Fibroblast of lung (primary cell): ENCODE data around the gene SHROOM3. TPM values are rescaled to one million over a fixed set of nuclear protein-coding genes. Genes with fewer than 3 reads are reported as not detected.

Source experiments
- DNase-seq, 2 donors: peaks; one replicate each; pipeline versions ENCODE4 v3.0.0 to v3.0.0-alpha.2; 2010; ENCODE audit warnings: low read depth in 2 of 2
- H2AFZ ChIP-seq: 2 replicates; pipeline ENCODE4 v1.5.1; 2012; ENCODE audit warnings: low read length, control low read depth, inconsistent platforms
- H3K27ac ChIP-seq: 2 replicates; pipeline ENCODE4 v1.5.1; 2011; ENCODE audit warnings: low read length, control low read depth; ENCODE audit not compliant: insufficient read depth
- H3K27me3 ChIP-seq: 2 replicates; pipeline ENCODE4 v1.5.1; 2011; ENCODE audit warnings: mild to moderate bottlenecking, low read length; ENCODE audit not compliant: control insufficient read depth, insufficient read depth
- H3K36me3 ChIP-seq: 2 replicates; pipeline ENCODE4 v1.5.1; 2011; ENCODE audit warnings: low read length; ENCODE audit not compliant: control insufficient read depth, insufficient read depth
- H3K4me1 ChIP-seq: 2 replicates; pipeline ENCODE4 v1.5.1; 2011; ENCODE audit warnings: low read length; ENCODE audit not compliant: control insufficient read depth, insufficient read depth; ENCODE audit errors: extremely low read depth
- H3K4me2 ChIP-seq: 2 replicates; pipeline ENCODE4 v1.5.1; 2011; ENCODE audit warnings: low read length, control low read depth; ENCODE audit not compliant: insufficient read depth; ENCODE audit errors: extremely low read depth
- H3K4me3 ChIP-seq, 4 experiments: fragments of 200-600 bp in 1 of 4; sonication (generic) in 1 of 4; replicated peaks in 1 of 4; 2 replicates each; pipeline ENCODE4 v1.5.1; 2011 to 2016; ENCODE audit warnings: low read length in 4 of 4, low read depth in 3 of 4, mild to moderate bottlenecking in 3 of 4, control low read depth in 2 of 4, inconsistent platforms in 1 of 4, mixed read lengths in 1 of 4; ENCODE audit not compliant: insufficient read depth in 1 of 4; ENCODE audit errors: control extremely low read depth in 1 of 4
- H3K79me2 ChIP-seq: 2 replicates; pipeline ENCODE4 v1.5.1; 2012; ENCODE audit warnings: mild to moderate bottlenecking, low read length, inconsistent platforms; ENCODE audit not compliant: control insufficient read depth, insufficient read depth
- H3K9ac ChIP-seq: 2 replicates; pipeline ENCODE4 v1.5.1; 2011; ENCODE audit warnings: mild to moderate bottlenecking, low read length, control low read depth; ENCODE audit not compliant: insufficient read depth
- H3K9me3 ChIP-seq: 2 replicates; pipeline ENCODE4 v1.5.1; 2012; ENCODE audit warnings: low read depth, low read length; ENCODE audit not compliant: control insufficient read depth, insufficient read depth
- H4K20me1 ChIP-seq: 2 replicates; pipeline ENCODE4 v1.5.1; 2011; ENCODE audit warnings: low read length; ENCODE audit not compliant: control insufficient read depth, insufficient read depth; ENCODE audit errors: extremely low read depth
- CTCF ChIP-seq, 2 donors: IDR thresholded peaks in 1 of 2; conservative IDR thresholded peaks in 1 of 2; 1 replicate in 1 of 2; 2 replicates in 1 of 2; pipeline ENCODE4 v1.5.1; 2011 to 2012; ENCODE audit warnings: low read length in 2 of 2, control low read depth in 1 of 2, inconsistent platforms in 1 of 2, low read depth in 1 of 2, mild to moderate bottlenecking in 1 of 2
- EZH2 ChIP-seq: IDR thresholded peaks from 2 replicates; pipeline ENCODE4 v1.5.1; 2012; ENCODE audit warnings: low read length, control low read depth, mild to moderate bottlenecking; ENCODE audit errors: missing control alignments
- polyA plus RNA-seq, 2 donors: library from polyadenylated mRNA; depleted of rRNA in 1 of 2; stranded (reverse) in 1 of 2; unstranded in 1 of 2; fragments of >200 nt; gene quantifications; 2 replicates each; pipeline ENCODE4 v1.2.1, GENCODE V29; 2011 to 2012; ENCODE audit warnings: missing spikeins in 1 of 2
- total RNA-seq: library from RNA; depleted of rRNA; stranded (reverse); fragments of >200 nt; gene quantifications from 2 replicates; pipeline ENCODE4 v1.2.1, GENCODE V29; 2014

SHROOM3 gene
- total and polyA plus RNA-seq, 2 donors (not counting 1 experiment from before 2014, with no cell fraction given) = 9.9 to 23.9 TPM

GRCh38 chr4:76649086-76649485 is 214.1 kb downstream of the SHROOM3 start:
- Histone ChIP-seq H2AFZ (no peak overlapping the region), H3K27me3 (no peaks in the 10 kb centered on the region), H3K9ac (no peak overlapping the region), H3K9me3 (no peaks in the 10 kb centered on the region), H3K27ac (no peak overlapping the region), H3K4me3 (no peak overlapping the region), H3K79me2 (no peaks in the 10 kb centered on the region), H3K4me2 (no peak overlapping the region), H4K20me1 (no peaks in the 10 kb centered on the region), H3K4me1 (peaks cover 2% of the 10 kb centered on the region), H3K36me3 (no peaks in the 10 kb centered on the region)
- DNase-seq = no peak
- TF ChIP-seq EZH2 (no peak), CTCF (conservative IDR thresholded peaks at IDR 0.05 in 1 of 2, IDR thresholded peaks at IDR 0.05 in 1 of 2; ENCODE audit: low read depth in 1 of 2, low read length in 2 of 2) (no peak)

- Histone ChIP-seq H3K4me1 (peaks cover 6% of the 10 kb centered on the region), H3K27ac (no peak overlapping the region), H3K36me3 (no peaks in the 10 kb centered on the region), H3K9me3 (no peaks in the 10 kb centered on the region), H3K9ac (no peak overlapping the region), H3K4me3 (no peak overlapping the region), H4K20me1 (no peaks in the 10 kb centered on the region), H3K79me2 (no peaks in the 10 kb centered on the region), H2AFZ (no peak overlapping the region), H3K27me3 (no peaks in the 10 kb centered on the region), H3K4me2 (no peak overlapping the region)
- TF ChIP-seq CTCF (conservative IDR thresholded peaks at IDR 0.05 in 1 of 2, IDR thresholded peaks at IDR 0.05 in 1 of 2; ENCODE audit: low read depth in 1 of 2, low read length in 2 of 2) (no peak), EZH2 (no peak)
- DNase-seq = peak; percentile 23 to 34
Observed at GRCh38 chr4:76651616-76652015, 216.6 kb downstream of the SHROOM3 start.

- Histone ChIP-seq H2AFZ (no peak overlapping the region), H3K79me2 (no peaks in the 10 kb centered on the region), H3K27ac (no peak overlapping the region), H3K4me1 (peaks cover 6% of the 10 kb centered on the region), H3K4me2 (no peak overlapping the region), H3K4me3 (no peak overlapping the region), H3K9ac (no peak overlapping the region), H4K20me1 (no peaks in the 10 kb centered on the region), H3K9me3 (no peaks in the 10 kb centered on the region), H3K27me3 (no peaks in the 10 kb centered on the region), H3K36me3 (no peaks in the 10 kb centered on the region)
- DNase-seq = no peak
- no peak for TF ChIP-seq EZH2
- TF ChIP-seq CTCF (conservative IDR thresholded peaks at IDR 0.05 in 1 of 2, IDR thresholded peaks at IDR 0.05 in 1 of 2; ENCODE audit: low read depth in 1 of 2, low read length in 2 of 2) = no peak
Observed at GRCh38 chr4:76652389-76652788, 217.4 kb downstream of the SHROOM3 start.
